HUES48 (cell line): ENCODE results near the gene SLC35A3.

ENCODE experiments used
- H3K27ac ChIP-seq: one replicate; pipeline ENCODE4 v1.7.0; 2013; ENCODE audit warnings: low read depth, low read length, inconsistent platforms
- H3K27me3 ChIP-seq: 2 replicates; pipeline ENCODE4 v1.6.1; 2013; ENCODE audit warnings: mild to moderate bottlenecking, low read length; ENCODE audit not compliant: control insufficient read depth, insufficient read depth
- H3K36me3 ChIP-seq: 2 replicates; pipeline ENCODE4 v1.6.1; 2013; ENCODE audit warnings: low read length; ENCODE audit not compliant: control insufficient read depth, insufficient read depth
- H3K4me1 ChIP-seq: 2 replicates; pipeline ENCODE4 v1.6.1; 2013; ENCODE audit warnings: mild to moderate bottlenecking, low read length; ENCODE audit not compliant: control insufficient read depth, insufficient read depth
- H3K4me3 ChIP-seq: 2 replicates; pipeline ENCODE4 v1.5.1; 2013; ENCODE audit warnings: mild to moderate bottlenecking, low read depth, low read length
- H3K9ac ChIP-seq: 2 replicates; pipeline ENCODE4 v1.6.1; 2013; ENCODE audit warnings: mild to moderate bottlenecking, low read depth, low read length, moderate library complexity
- H3K9me3 ChIP-seq: 2 replicates; pipeline ENCODE4 v1.6.1; 2013; ENCODE audit warnings: low read length; ENCODE audit not compliant: control insufficient read depth, insufficient read depth

SLC35A3 gene

DNA sequence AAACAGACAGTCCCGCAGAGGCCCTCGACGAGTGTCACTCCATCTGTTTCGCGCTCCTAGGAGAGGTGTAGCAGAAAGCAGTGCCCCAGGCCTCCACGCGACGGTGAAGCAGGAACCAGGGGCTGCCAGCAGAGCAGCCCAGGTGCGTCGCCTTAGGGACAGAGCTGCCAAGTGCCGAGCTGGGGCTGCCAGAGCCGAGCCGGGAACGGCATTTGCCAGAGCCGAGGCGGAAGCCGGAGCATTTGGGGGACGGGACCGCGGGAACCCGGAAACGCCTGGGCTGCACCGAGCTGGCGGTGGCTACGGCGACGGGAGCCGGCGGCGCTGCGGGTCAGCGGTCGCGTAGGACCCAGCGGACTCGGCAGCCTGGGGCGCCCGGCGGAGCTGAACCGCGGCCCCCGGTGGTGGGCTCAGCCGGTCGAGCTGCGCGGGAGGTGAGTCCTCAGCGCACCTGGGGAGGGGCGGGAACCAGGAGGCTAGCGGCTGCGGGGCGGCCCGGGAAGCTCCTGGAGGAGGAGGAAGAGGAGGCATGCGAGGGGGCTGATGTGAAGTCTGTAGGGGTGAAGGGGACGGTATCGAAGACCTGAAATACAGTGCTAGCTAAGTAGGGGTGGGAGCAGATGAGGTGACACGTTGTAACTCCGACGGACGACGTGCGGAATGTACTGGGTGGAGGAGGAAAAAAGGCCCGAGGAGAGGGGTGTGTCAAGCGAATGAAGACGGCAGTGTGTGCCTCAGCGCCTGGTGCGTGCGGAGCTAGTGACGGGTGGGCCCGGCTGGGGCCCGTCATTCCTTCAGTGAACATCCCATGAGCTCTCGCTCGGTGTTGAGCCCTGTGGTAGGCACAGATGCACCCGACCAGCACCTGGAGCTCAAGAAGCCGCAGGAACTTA, at the start of gene SLC35A3:
Gene SLC35A3, plus strand, starts transcription at position 268 of the 893 bp plus-strand sequence. CDS start 23,559 bp downstream, outside the sequence.
- Histone ChIP-seq H3K36me3 (peaks cover 6% of the 10 kb centered on the region), H3K4me1 (peaks cover 9% of the 10 kb centered on the region), H3K27me3 (no peaks in the 10 kb centered on the region), H3K9ac (peak within 1 kb of the TSS; percentile 52), H3K4me3 (peak within 1 kb of the TSS; percentile 98), H3K27ac (peak within 1 kb of the TSS; percentile 55), H3K9me3 (no peaks in the 10 kb centered on the region)

DNA sequence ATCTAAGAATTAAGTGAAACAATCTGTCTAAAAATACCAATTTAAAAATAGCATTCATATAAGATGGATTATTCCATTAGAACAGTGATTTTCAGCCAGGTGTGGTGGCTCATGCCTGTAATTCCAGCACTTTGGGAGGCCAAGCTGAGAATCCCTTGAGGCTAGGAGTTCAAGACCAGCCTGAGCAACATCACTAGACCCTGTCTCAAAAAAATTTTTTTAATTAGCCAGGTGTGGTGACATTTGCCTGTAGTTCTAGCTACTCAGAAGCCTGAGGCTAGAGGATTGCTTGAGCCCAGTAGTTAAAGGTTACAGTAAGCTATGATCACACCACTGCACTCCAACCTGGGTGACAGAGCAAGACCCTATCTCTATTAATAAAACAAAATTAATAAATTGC, 35.0 kb upstream of the SLC35A3 start:
- Histone ChIP-seq H3K4me1 (no peaks in the 10 kb centered on the region), H3K9me3 (no peaks in the 10 kb centered on the region), H3K9ac (no peak overlapping the region), H3K27ac (no peak overlapping the region), H3K27me3 (no peaks in the 10 kb centered on the region), H3K36me3 (no peaks in the 10 kb centered on the region), H3K4me3 (no peak overlapping the region)

DNA sequence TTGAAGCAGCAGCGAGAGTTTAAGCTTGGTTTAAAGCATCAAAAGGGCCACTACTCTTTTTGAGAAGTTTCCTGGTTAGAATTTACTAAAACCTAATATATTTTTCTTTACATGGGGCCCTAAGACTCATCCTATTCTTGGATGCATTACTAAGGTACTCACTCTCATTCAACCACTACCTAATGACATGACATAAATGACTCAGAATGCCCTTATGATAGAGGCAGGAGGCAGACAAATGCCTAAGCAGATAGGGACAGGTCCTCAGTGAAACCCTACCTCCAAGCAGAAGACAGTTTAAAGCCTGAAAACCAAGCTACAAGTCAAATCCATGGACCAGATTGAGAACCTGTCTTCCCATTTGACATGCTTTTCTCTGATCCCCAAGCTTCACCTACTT, 34.3 kb upstream of the SLC35A3 start:
- no peak overlapping the region for H3K27ac ChIP-seq
- H3K9ac ChIP-seq: no peak overlapping the region
- H3K4me1 ChIP-seq: no peaks in the 10 kb centered on the region
- H3K36me3 ChIP-seq: no peaks in the 10 kb centered on the region
- no peaks in the 10 kb centered on the region for H3K9me3 ChIP-seq
- H3K27me3 ChIP-seq: no peaks in the 10 kb centered on the region
- H3K4me3 ChIP-seq: no peak overlapping the region

DNA sequence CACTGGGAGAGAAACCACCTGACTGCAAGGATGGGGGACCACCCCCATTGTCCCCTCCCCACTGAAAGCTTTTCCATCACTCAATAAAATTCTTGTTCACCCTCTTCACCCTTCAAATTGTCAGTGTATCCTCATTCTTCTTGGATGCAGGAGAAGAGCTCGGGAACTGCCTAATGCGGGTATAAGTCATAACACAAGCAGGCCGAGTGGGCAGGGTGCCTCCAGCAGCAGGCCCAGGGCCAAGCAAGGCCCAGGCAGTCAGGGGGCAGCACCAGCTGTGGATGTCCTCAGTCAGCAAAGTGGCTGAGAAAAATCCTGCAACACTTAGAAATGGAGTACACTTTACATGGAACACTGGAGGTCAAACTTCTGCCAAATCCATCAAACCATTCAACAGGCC, 33.7 kb upstream of the SLC35A3 start:
- H3K27me3 ChIP-seq: no peaks in the 10 kb centered on the region
- H3K4me3 ChIP-seq: no peak overlapping the region
- no peaks in the 10 kb centered on the region for H3K36me3 ChIP-seq

DNA sequence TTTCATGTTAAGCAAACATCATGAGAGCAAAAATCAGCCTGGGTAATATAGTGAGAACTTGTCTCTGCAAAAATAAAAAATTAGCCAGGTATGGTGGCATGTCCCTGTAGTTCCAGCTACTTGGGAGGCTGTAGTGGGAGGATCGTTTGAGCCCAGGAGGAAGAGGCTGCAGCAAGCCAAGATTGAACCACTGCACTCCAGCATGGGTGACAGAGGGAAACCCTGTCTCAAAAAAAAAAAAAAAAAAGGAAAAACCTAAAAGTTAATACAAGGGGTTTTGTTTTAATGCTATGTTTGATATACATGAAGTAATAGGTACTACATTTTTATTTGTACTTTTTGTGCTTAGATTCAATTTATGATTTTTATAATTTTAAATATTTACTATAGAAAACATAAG, 27.1 kb upstream of the SLC35A3 start:
- no peak overlapping the region for H3K4me3 ChIP-seq

More for the DNA sequence above, 33.7 kb upstream of the SLC35A3 start:
- H3K9ac ChIP-seq: no peak overlapping the region
- no peaks in the 10 kb centered on the region for H3K9me3 ChIP-seq
- no peaks in the 10 kb centered on the region for H3K4me1 ChIP-seq
- H3K27ac ChIP-seq: no peak overlapping the region

DNA sequence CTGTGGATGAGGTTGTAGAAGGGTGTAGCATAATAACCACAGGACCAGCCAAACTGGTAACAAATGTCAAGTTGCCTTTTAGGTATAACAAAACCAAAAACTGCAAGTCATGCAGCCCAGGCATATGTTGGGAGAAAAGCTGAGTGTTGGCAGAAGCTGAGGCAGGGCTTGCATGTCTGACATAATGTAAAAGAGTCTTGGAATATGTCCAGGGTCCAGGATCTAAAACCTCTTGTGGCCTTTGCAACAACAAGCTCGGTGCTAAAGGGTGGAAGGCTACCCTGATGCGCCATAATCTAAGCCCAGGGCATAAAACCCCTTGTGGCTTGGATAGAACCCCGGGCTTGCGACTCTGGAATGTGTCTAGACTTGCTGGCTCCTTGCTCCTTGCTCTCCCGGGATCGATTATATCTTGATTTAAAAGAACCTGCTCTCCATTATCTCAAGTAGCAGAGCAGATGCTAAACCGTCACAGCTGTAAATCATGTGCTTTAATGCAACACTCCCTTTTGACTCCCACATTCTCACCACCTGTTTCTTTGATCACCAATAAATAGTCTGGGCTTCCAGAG, 26.5 kb upstream of the SLC35A3 start:
- H3K9me3 ChIP-seq: no peaks in the 10 kb centered on the region
- no peaks in the 10 kb centered on the region for H3K27me3 ChIP-seq
- no peaks in the 10 kb centered on the region for H3K36me3 ChIP-seq
- no peaks in the 10 kb centered on the region for H3K4me1 ChIP-seq
- no peak overlapping the region for H3K4me3 ChIP-seq
- no peak overlapping the region for H3K9ac ChIP-seq
- H3K27ac ChIP-seq: no peak overlapping the region

More for the DNA sequence above, 27.1 kb upstream of the SLC35A3 start:
- Histone ChIP-seq H3K4me1 (no peaks in the 10 kb centered on the region), H3K27ac (no peak overlapping the region), H3K36me3 (no peaks in the 10 kb centered on the region), H3K27me3 (no peaks in the 10 kb centered on the region), H3K9me3 (no peaks in the 10 kb centered on the region), H3K9ac (no peak overlapping the region)

DNA sequence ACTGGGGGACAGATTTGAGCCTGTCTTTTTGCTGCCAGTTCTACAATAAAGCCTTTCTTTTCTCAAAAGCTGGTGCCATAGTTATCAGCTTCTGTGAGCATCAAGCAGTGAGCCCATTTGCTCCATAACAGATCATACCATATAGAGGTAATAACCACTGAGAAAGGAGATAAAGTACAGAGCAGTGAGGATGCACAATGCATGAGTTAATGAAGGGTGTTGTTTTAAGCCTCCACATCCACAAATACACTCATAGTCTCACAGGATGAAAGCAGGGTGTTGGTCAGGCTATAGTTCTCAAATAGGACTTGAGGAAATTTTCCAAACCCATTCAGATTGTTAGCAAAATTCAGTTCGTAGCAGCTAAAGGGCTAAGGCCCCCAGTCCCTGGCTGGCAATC, 25.6 kb upstream of the SLC35A3 start:
- Histone ChIP-seq H3K27ac (peak overlapping the region; percentile 35), H3K4me3 (no peak overlapping the region), H3K27me3 (no peaks in the 10 kb centered on the region), H3K4me1 (no peaks in the 10 kb centered on the region), H3K9ac (no peak overlapping the region), H3K36me3 (no peaks in the 10 kb centered on the region), H3K9me3 (no peaks in the 10 kb centered on the region)

DNA sequence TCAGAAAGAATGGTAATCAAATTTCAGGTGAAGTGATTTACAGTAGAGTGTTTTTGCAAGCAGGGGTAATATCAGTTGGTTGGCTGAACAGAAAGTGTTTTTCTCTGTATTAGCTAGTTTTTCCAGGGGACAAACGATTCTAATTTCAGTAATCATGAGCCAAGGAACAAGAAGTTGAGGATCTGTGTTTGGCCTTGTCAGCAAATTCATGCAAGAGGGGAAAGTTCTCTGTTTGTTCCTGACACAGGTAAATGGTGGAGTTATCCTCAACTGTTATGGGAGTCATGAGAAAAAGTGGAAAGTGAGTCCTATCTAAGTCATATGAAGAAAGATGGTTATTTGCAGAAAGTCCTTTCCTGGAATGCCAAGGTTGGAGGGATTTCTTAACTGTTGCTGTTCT, 24.6 kb upstream of the SLC35A3 start:
- Histone ChIP-seq H3K27me3 (no peaks in the 10 kb centered on the region), H3K4me3 (no peak overlapping the region), H3K9ac (no peak overlapping the region), H3K36me3 (no peaks in the 10 kb centered on the region), H3K4me1 (no peaks in the 10 kb centered on the region), H3K27ac (no peak overlapping the region), H3K9me3 (no peaks in the 10 kb centered on the region)

DNA sequence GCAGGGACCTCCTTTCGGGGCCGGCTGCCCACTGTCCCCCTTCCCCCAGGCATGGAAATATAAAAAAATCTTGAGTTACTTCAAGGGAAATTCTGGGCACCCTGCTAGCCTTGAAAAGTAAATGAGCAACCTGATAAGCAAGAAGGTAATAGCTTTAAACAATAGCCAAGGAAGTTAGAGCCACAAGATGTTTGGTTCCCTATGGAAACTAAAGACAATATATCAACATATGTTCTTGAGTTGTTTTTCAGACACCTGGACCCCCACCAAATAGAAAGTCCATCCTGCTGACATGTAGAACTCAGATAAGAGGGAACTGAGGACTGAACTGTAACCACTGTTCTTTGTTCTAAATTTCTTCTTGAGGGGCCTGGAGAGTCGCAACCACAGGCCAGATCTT, 19.3 kb upstream of the SLC35A3 start:
- Histone ChIP-seq H3K9me3 (no peaks in the 10 kb centered on the region), H3K4me1 (no peaks in the 10 kb centered on the region), H3K4me3 (no peak overlapping the region), H3K36me3 (no peaks in the 10 kb centered on the region), H3K27ac (peak overlapping the region; percentile 40), H3K27me3 (no peaks in the 10 kb centered on the region), H3K9ac (no peak overlapping the region)

DNA sequence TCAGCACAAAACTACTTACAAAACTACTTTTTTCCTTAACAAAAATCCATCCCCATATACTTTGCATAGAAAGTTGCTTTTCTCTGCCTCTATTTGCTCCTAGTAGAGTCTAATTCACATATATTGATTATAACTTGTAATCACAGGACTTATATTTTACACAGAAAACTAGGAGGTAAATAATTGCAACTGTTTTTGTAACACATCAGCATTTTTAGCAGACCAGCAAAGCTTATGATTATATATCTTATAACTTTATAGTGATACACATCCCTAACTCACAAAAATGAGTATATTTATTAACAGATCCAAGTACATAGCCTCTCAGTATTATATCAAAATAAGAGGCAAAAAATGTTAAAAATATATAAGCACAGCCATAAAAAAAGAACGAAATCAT, 17.3 kb upstream of the SLC35A3 start:
- no peaks in the 10 kb centered on the region for H3K27me3 ChIP-seq

DNA sequence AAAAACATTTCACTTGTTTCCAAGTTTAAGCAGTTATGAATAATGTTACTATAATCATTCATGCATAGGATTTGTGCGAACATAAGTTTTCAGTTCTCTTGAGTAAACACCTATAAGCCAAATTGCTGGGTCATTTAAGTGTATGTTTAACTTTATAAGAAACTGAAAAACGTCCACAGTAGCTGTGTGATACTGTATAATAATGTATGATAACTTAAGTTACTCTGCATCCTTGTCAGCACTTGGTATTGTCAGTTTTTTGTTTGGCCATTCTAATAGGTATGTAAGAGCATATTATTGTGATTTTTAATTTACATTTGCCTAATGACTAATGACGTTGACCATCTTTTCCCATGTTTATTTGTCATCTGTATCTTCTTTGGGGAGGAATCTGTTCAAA, 14.4 kb upstream of the SLC35A3 start:
- Histone ChIP-seq H3K27me3 (no peaks in the 10 kb centered on the region), H3K9me3 (no peaks in the 10 kb centered on the region), H3K9ac (no peak overlapping the region), H3K36me3 (no peaks in the 10 kb centered on the region), H3K27ac (no peak overlapping the region), H3K4me1 (peaks cover 7% of the 10 kb centered on the region), H3K4me3 (no peak overlapping the region)

More for the DNA sequence above, 17.3 kb upstream of the SLC35A3 start:
- H3K4me3 ChIP-seq: no peak overlapping the region
- no peak overlapping the region for H3K9ac ChIP-seq
- no peaks in the 10 kb centered on the region for H3K9me3 ChIP-seq
- no peaks in the 10 kb centered on the region for H3K36me3 ChIP-seq
- H3K4me1 ChIP-seq: no peaks in the 10 kb centered on the region
- no peak overlapping the region for H3K27ac ChIP-seq
